Measurements from ENCODE around the gene VPS50. TPM values are rescaled to one million over a fixed set of nuclear protein-coding genes. Genes with fewer than 3 reads are reported as not detected.

VPS50 gene
- total RNA-seq, 3 donors from 2014 or later = 20.3 to 54.4 (median 24.6) TPM

GRCh38 chr7:93392984-93393383 is 160.8 kb downstream of the VPS50 start:
- intact Hi-C loops (cut with DNase I; ENCODE audit: low total_unique reads) = no loop called here

GRCh38 chr7:93399642-93400041 is 167.5 kb downstream of the VPS50 start:
- Histone ChIP-seq H3K36me3 (no peaks in the 10 kb centered on the region), H3K9me3 (no peaks in the 10 kb centered on the region), H3K27ac (no peak overlapping the region), H3K4me3 (no peak overlapping the region), H3K4me1 (no peaks in the 10 kb centered on the region), H3K27me3 (no peaks in the 10 kb centered on the region)
- TF ChIP-seq CTCF (IDR thresholded peaks at IDR 0.05) (no peak), POLR2A (IDR thresholded peaks at IDR 0.05) (no peak), POLR2AphosphoS5 (IDR thresholded peaks at IDR 0.05) (no peak)
- intact Hi-C loops (cut with DNase I; ENCODE audit: low total_unique reads) = no loop called here
- DNase-seq (ENCODE audit: low spot score in 2 of 2) = no peak

More at GRCh38 chr7:93392984-93393383, 160.8 kb downstream of the VPS50 start:
- no peaks in the 10 kb centered on the region for H3K27me3 ChIP-seq
- DNase-seq (ENCODE audit: low spot score in 2 of 2) = no peak
- no peaks in the 10 kb centered on the region for H3K4me1 ChIP-seq
- no peak for TF ChIP-seq CTCF (IDR thresholded peaks at IDR 0.05)
- no peaks in the 10 kb centered on the region for H3K9me3 ChIP-seq
- H3K27ac ChIP-seq = no peak overlapping the region
- no peak overlapping the region for H3K4me3 ChIP-seq
- H3K36me3 ChIP-seq = no peaks in the 10 kb centered on the region

- intact Hi-C loops (cut with DNase I; ENCODE audit: low total_unique reads) = no loop called here
- peaks cover 0 to 7% of the 10 kb centered on the region in 2 donors for H3K9me3 ChIP-seq
- DNase-seq (ENCODE audit: low spot score in 2 of 2) = no peak
- no peak overlapping the region for H3K27ac ChIP-seq
- no peaks in the 10 kb centered on the region for H3K36me3 ChIP-seq
- H3K4me3 ChIP-seq = no peak overlapping the region
- no peaks in the 10 kb centered on the region for H3K27me3 ChIP-seq
- TF ChIP-seq CTCF (IDR thresholded peaks at IDR 0.05) = no peak
- no peak for TF ChIP-seq POLR2AphosphoS5 (IDR thresholded peaks at IDR 0.05)
- no peaks in the 10 kb centered on the region for H3K4me1 ChIP-seq
Measured at GRCh38 chr7:93402944-93403343, 170.8 kb downstream of the VPS50 start.

GRCh38 chr7:93407239-93407638 is 175.1 kb downstream of the VPS50 start:
- Histone ChIP-seq H3K36me3 (no peaks in the 10 kb centered on the region), H3K9me3 (peaks cover 0 to 7% of the 10 kb centered on the region in 2 donors), H3K27ac (no peak overlapping the region), H3K4me1 (no peaks in the 10 kb centered on the region), H3K27me3 (no peaks in the 10 kb centered on the region), H3K4me3 (no peak overlapping the region)
- no peak for TF ChIP-seq CTCF (IDR thresholded peaks at IDR 0.05)
- intact Hi-C loops (cut with DNase I; ENCODE audit: low total_unique reads) = no loop called here
- no peak for DNase-seq (ENCODE audit: low spot score in 2 of 2)

- Histone ChIP-seq H3K4me3 (no peak overlapping the region), H3K27ac (no peak overlapping the region), H3K27me3 (no peaks in the 10 kb centered on the region), H3K4me1 (no peaks in the 10 kb centered on the region), H3K36me3 (no peaks in the 10 kb centered on the region), H3K9me3 (peaks cover 0 to 7% of the 10 kb centered on the region in 2 donors)
- DNase-seq (ENCODE audit: low spot score in 2 of 2) = no peak
- TF ChIP-seq CTCF (IDR thresholded peaks at IDR 0.05) (no peak), POLR2AphosphoS5 (IDR thresholded peaks at IDR 0.05) (no peak), POLR2A (IDR thresholded peaks at IDR 0.05) (no peak)
- intact Hi-C loops (cut with DNase I; ENCODE audit: low total_unique reads) = no loop called here
Measured at GRCh38 chr7:93409324-93409723, 177.2 kb downstream of the VPS50 start.

Other genes starting within 250 kb of the VPS50 start
- 1 to 10 TPM; 5.6 to 9.2 (median 7.9) TPM for gene SAMD9, start 114.4 kb upstream of the VPS50 start, total RNA-seq
- 10 to 100 TPM in 1 of 3 donors, 1 to 10 TPM in 2; 7.5 to 10.5 (median 8.6) TPM for gene SAMD9L, start 84.0 kb upstream of the VPS50 start, total RNA-seq
- 1 to 10 TPM in 1 of 3 donors, under 1 TPM in 1, not detected in 1; 0.33 to 4.4 TPM for gene HEPACAM2, start 5.9 kb upstream of the VPS50 start, total RNA-seq

Data from breast epithelium (tissue), 4 donors.